SU-DHL-6 (cell line): Measurements from ENCODE around the gene KIF17.

Experiments
- CTCF ChIP-seq: fragments of 200-600 bp; sonication (generic); IDR thresholded peaks from one replicate; pipeline ENCODE4 v1.5.1; 2017; ENCODE audit warnings: antibody characterized with exemption, mild to moderate bottlenecking, low read length, moderate library complexity; ENCODE audit not compliant: insufficient read depth, poor library complexity, severe bottlenecking
- EZH2phosphoT487 ChIP-seq: fragments of 200-600 bp; sonication (generic), shearing (Covaris generic); conservative IDR thresholded peaks from 2 replicates; pipeline ENCODE4 v1.6.1; 2018; ENCODE audit warnings: mild to moderate bottlenecking, antibody characterized with exemption, low read length, moderate library complexity, mixed read lengths

- TF ChIP-seq CTCF (no peak), EZH2phosphoT487 (no peak)
Measured at GRCh38 chr1:20615946-20616846, 101.6 kb downstream of the KIF17 start.
